HG02938 (cell line): Measurements from ENCODE around the gene OR10H5.
"Not testable (repeated sequence)": the region's sequence is repeated elsewhere in the genome, so short reads cannot be mapped to it uniquely, and the experiment has no call there.

ENCODE experiments used
- ATAC-seq: cut with Tn5 transposase; IDR thresholded peaks from one replicate; pipeline ENCODE4 v1.9.1; 2021; ENCODE audit warnings: mild to moderate bottlenecking, moderate library complexity; ENCODE audit not compliant: unreplicated experiment

OR10H5 gene

DNA sequence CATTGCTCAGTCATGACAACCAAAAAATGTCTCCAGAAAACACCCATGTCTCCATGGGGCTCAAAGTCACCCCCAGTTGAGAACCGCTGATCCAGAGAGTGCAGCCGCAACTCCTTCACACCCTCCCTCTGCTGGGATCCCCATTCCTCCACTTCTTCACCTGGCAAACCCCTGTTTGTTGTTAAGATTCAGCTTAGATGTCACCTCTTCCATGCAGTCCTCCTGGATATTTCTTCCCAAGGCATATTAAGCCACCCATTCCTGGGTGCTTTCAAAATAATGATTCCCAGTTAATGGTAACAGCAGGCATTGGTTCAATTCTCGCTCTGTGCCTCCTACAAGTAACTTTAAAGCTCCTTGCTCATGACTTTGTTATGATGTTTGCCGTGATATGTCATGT is 24.0 kb downstream of the OR10H5 start:
- no peak for ATAC-seq

DNA sequence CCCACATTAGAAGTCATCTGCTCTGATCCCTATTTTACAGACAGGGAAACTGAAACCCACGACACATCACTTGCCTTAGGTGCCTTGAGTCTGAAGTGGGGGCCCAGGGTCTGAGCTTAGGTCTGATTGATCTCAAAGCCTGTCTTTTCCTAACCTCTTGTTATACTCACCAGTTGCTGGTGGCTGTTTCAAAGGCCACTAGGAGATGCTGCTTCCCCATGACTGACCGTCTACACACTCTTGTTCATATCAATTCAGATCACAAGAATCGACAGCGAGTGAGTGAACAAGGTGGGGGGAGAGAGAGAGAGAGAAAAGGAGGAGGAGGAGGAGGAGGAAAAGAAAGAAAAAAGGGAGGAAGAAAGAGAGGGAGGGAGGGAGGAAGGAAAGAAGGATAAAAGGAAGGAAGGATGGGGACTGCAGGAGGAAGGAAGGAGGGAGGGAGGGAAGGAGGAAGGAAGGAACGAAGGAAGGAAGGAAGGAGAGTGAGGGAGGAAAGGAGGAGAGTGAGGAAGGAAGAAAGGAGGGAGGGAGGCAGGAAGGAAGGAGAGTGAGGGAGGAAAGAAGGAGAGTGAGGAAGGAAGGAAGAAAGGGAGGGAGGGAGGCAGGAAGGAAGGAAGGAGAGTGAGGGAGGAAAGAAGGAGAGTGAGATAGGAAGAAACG is 24.7 kb downstream of the OR10H5 start:
- no peak for ATAC-seq

DNA sequence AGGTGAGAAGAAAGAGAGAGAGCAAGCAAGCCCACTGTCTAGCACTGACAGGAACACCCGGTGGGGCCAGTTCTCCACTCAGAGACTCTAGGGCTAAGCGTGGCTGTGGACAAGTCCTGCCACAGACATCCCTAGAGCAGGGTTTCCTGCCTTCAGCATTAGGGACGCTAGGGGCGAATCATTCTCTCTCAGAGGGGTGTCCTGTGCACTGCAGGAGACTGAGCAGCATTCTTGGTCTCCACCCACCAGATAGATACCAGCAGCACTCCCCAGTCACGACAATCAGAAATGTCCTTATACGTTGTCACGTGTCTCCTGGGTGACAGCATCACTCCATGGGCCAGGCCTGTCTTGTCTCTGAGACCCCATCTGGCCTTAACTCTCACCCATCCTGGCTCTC is 26.5 kb downstream of the OR10H5 start:
- ATAC-seq: no peak

DNA sequence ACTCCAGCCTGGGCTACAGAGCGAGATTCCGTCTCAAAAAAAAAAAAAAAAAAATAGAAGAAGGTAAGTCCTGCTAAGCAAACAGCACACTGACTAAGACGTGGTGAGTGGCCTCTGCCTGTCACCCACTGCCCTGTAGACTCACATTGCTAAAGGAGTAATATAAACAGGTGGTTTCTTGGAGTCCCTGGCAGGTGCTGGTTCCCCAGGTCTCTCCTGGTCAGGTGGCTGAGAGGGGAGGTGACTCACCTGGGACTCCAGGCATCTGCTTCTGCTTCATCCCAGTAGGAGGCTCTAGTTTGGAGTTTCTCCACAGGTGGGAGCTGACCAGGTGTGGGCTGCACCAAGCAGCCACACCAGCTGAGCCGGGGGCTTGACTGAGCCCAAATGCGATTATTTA is 27.8 kb downstream of the OR10H5 start, which contains the start of gene OR10H1:
Gene OR10H1, minus strand, starts transcription at position 359 of the 400 bp plus-strand sequence. CDS start 7,627 bp downstream, outside the sequence.
- no peak for ATAC-seq

DNA sequence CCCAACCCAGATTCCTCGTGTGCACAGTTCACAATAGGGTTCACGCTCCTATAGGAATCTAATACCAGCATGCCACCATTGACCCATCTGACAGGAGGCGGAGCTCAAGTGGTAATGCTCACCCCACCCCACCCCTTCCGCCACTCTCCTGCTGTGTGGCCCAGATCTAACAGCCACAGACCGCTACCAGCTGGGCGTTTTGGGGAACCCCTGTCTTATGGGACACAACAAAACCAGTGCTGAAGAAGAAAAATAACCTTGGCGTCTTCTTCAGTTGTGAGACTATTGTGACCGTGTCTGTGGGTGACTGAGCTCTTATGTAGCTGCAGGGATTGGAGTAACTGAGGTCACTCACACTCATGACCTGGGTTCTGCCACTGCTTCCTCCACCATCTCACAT is 33.2 kb downstream of the OR10H5 start:
- no peak for ATAC-seq

DNA sequence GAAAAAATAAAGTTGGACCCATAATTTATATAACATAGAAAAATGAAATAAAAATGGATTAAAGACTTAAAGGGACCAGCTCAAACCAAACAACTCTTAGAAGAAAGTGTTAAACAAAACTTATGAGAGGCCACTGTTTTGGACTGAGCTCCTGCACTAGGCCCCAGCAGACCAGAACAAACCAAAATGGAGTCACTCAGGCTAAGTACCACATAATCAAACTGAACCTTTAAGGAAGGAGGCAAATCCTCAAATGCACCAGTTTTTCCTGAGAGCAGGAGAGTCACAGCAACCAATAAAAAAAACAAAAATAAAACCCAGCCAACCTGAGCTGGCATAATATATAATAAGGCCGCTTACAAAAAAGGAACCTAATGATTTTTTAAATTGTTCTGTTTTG is 38.3 kb downstream of the OR10H5 start:
- no peak for ATAC-seq

DNA sequence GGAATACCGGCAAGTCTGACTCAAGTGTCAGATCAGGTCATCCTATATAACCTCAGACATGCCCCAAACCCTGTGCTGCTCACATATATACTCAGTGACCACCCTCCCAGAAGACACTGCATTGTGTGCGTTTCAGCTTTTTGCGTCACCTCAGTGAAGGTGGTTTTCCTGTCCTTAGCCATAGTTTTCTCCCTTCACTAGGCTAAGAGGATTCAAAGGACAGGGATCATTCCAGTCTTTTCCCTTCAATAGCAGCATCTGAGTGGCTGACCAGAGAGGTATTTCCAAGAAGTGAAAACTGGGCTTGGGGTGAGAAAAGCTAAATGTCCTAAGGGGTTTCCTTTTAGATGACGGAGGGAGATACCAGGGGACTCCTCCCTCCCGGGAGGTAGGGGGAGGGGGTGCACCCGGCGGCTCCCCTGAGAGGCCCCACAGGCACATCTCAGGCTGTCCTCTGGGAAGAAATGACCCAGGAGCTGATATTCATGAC is 40.7 kb downstream of the OR10H5 start:
- no peak for ATAC-seq

DNA sequence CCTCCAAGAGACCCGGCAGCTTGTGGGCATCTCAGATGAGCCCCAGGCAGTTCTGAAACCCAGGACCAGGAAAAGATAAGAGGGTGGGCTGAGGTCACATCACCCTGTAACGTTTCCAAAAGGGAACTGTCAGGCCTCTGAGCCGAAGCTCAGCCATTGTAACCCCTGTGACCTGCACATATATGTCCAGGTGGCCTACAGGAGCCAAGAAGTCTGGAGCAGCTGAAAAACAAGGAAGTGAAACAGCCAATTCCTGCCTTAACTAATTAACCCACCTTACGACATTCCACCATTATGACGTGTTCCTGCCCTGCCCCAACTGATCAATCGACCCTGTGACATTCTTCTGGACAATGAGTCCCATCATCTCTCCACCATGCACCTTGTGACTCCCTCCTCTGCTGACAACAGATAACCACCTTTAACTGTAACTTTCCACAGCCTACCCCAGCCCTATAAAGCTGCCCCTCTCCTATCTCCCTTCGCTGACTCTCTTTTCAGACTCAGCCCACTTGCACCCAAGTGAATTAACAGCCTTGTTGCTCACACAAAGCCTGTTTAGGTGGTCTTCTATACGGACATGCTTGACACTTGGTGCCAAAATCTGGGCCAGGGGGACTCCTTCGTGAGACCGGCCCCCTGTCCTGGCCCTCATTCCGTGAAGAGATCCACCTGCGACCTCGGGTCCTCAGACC is 41.3 kb downstream of the OR10H5 start:
- not testable (repeated sequence) for ATAC-seq

DNA sequence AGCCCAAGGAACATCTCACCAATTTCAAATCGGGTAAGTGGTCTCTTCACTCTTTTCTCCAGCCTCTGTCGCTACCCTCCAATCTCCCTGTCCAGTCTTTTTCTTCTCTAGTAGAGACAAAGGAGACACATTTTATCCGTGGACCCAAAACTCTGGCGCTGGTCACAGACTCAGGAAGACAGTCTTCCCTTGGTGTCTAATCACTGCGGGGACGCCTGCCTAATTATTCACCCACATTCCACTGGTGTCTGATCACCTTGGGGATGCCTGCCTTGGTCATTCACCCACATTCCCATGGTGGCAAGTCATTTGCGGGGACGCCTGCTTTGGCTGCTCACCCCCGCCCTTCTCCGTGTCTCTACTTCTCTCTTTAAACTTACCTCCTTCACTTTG is 41.8 kb downstream of the OR10H5 start:
- ATAC-seq: no peak

DNA sequence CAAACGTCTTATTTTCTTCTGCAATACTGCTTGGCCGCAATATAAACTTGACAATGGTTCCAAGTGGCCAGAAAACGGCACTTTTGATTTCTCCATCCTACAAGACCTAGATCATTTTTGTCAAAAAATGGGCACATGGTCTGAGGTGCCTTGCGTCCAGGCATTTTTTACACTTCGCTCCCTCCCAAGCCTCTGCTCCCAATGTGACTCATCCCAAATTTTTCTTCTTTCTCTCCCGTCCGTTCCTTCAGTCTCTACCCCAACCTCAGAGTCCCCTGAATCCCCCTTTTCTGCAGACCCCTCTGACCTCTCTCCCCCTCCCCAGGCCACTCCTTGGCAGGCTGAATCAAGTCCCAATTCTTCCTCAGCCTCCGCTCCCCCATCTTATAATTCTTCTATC is 42.3 kb downstream of the OR10H5 start:
- ATAC-seq: no peak

DNA sequence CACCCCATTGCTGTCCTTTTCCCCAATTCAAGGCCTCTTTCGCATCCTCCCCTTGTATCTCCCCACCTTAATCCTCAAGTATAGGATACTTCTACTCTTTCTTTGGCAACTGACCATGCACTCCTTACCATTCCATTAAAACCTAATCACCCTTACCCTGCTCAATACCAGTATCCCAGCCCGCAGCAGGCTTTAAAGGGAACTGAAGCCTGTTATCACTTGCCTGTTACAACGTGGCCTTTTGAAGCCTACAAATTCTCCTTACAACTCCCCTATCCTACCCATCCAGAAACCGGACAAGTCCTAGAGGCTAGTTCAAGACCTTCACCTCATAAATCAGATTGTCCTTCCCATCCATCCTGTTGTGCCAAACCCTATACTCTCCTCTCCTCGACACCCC is 44.2 kb downstream of the OR10H5 start:
- ATAC-seq: no peak

DNA sequence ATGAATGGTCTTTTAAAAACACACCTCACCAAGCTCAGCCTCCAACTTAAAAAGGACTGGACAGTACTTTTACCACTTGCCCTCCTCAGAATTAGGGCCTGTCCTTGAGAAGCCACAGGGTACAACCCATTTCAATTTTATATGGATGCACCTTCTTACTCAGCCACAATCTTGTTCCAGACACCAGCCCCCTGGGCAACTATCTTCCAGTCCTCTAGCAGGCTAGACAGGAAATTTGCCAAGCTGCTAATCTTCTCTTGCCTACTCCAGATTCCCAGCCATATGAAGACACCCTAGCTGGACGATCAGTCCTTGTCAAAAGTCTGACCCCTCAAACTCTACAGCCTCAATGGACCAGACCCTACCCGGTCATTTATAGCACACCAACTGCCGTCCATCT is 46.8 kb downstream of the OR10H5 start:
- not testable (repeated sequence) for ATAC-seq

DNA sequence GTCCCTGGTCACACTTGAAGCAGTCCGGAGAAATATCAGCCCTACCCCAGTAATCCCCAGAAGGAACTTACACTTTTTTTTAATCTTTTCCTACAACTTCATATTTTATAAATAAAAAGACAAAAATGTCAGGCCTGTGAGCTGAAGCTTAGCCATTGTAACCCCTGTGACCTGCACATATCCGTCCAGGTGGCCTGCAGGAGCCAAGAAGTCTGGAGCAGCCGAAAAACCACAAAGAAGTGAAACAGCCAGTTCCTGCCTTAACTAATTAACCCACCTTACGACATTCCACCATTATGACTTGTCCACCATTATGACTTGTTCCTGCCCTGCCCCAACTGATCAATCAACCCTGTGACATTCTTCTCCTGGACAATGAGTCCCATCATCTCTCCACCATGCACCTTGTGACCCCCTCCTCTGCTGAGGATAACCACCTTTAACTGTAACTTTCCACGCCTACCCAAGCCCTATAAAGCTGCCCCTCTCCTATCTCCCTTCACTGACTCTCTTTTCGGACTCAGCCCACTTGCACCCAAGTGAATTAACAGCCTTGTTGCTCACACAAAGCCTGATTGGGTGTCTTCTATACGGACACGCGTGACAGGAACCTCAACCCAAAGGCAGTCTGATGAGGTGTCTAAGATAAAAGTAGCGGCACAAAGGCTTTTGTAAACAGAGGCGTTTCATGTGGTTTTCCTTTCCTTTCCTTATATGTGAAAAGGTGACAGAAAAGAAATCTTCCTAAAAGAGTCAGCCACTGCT is 48.3 kb downstream of the OR10H5 start:
- not testable (repeated sequence) for ATAC-seq

DNA sequence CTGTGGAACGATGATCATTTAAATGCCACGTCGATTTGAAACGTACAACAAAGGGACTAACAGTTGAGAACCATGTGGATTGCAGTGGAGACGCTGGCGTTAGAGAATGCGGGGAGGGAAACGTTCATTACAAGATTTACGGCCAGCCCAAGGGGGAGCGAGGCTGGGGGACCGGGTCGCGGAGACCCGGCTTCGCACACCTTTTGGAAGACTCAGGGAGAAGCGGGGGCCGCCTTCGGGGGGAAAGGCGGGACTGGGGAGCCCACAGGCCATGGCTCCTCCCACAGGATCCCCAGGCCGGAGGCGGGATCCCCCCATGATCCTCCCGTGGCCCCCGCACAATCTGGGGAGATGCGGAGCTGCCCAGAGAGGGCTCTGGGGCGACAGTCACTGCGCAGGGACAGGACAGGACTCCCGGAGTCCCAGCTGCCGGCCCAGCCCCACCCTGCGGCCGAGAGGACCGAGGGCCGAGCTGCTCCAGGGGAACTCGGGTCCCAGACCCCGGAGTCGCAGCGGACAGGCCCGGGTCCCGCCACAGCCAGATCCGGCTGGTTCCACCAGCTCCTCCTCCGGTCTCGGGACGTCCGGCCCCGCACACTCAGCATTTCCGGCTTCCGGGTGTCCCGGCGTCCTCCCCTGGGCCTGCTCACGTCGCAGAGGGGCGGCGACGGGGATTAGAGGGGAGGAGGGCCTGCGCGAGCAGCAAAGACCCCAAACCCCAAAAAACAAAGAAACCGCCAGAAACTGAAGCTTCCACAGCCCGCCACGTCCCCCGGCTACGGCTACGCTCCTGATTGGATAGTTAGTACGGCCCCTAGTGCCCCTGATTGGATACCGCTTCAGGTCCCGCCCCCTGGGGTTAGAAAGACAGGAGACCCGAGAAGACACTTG is 49.1 kb downstream of the OR10H5 start:
- ATAC-seq: peak; percentile 94

DNA sequence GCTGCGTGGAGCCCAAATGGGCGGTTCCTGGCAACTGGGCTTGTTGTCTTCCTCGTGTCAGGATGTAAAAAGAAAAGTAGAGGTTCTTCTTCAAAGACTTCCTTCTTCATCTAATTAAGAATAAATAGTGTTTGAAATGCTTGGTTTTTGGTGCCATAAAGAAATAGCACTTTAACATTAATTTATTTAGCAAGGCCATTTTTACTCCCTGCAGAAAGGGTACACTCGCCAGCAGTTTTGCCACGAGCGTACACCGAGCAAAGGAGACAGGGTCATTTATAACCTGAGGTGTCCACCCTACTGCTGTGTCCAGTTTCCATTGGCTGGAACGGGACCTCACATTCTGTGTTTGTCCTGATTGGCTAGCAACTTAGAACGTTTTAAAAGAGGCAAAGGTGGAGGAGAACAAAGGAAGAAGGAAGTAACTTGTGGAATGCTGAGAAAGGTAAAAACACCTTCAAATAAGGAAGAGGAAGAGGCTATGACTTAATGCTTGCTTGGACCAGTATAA is 49.8 kb downstream of the OR10H5 start:
- ATAC-seq: no peak

DNA sequence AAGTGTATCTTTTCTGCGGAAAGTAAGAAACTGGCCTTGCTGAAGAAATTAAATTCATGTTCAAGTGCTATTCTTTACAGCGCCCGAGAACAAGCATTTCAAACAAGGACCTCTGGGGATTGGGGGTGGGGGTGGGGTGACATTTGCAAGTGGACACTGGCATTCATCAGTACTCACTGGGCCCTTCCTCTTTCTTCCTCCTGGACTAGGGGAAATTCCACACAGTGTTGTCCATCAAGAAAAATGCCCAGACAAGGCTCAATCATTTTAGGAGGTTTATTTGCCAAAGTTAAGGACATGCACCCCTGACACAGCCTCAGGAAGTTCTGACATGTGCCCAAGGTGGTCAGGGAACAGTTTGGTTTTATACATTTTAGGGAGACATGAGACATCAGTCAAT is 50.9 kb downstream of the OR10H5 start:
- no peak for ATAC-seq

DNA sequence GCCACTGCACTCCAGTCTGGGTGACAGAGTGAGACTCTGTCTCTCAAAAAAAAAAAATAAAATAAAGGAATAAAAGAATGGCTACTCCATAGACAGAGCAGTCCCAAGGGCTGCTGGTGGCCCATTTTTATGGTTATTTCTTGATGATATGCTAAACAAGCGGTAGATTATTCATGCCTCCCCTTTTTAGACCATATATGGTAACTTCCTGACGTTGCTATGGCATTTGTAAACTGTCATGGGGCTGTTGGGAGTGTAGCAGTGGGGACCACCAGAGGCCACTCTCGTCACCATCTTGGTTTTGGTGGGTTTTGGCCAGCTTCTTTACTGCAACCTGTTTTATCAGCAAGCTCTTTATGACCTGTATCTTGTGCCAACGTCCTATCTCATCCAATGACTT is 52.4 kb downstream of the OR10H5 start:
- ATAC-seq: not testable (repeated sequence)

DNA sequence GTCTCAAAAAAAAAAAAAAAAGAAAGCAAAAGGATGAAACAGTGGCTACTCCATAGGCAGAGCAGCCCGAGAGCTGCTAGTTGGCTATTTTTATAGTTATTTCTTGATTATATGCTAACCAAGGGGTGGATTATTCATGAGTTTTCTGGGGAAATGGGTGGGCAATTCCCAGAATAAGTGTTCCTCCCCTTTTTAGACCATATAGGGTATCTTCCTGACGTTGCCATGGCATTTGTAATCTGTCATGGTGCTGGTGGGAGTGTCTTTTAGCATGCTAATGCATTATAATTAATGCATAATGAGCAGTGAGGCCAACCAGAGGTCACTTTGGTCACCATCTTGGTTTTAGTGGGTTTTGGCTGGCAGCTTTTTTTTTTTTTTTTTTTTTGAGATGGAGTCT is 53.4 kb downstream of the OR10H5 start:
- ATAC-seq: no peak

DNA sequence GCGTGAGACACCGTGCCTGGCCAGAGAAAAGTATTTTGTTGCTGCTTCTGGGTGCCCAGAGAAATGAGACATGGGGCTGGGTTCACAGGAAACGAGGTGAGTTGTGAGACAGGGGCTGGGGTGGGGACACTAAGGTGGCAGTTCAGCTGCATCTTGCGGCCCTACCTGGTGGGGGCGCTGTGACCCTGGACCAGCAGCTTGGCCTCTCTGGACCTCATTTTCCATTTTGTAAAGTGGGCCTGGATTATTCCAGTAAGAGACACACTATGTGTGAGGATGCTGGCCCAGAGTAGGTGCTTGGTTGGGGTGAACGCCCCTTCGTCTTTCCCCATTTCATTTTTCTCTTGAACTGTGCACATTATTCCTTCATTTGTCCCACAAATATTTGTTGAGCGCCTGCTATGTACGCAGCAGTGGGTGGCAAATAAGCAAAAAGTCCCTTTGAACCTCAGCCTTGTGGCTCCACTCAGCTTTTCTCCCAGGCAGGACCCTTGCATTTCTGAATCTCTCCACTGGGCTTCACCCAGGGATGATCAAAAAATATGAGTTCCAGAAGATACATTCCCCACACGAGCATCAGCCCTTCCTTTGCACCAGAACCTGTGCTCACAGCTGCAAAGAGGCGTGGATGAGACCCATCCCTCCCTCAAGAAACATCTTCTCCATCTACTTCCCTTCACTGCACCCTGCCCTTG is 54.6 kb downstream of the OR10H5 start:
- no peak for ATAC-seq
